Adrenal gland (tissue), 12 donors: Measurements from ENCODE around the gene HDDC3. TPM values are rescaled to one million over a fixed set of nuclear protein-coding genes. Genes with fewer than 3 reads are reported as not detected.

ENCODE experiments used
- DNase-seq, 7 donors: peaks; one replicate each; pipeline ENCODE4 v3.0.0-alpha.2; 2019 to 2020
- H3K27ac ChIP-seq, 5 donors: fragments of 200-600 bp; sonication (generic) in 4 of 5; 1 replicate in 3 of 5; 2 replicates in 2 of 5; pipeline versions ENCODE4 v1.5.1 to v1.8.0; 2016 to 2020; ENCODE audit warnings: mild to moderate bottlenecking in 1 of 5
- H3K27me3 ChIP-seq: fragments of 200-600 bp; 2 replicates; pipeline ENCODE4 v1.8.0; 2021
- H3K36me3 ChIP-seq, 2 donors: fragments of 200-600 bp; replicated peaks in 1 of 2; 1 replicate in 1 of 2; 2 replicates in 1 of 2; pipeline versions ENCODE4 v1.5.1 to v1.8.0; 2018 to 2022
- H3K4me1 ChIP-seq, 2 donors: fragments of 200-600 bp; replicated peaks in 1 of 2; 1 replicate in 1 of 2; 2 replicates in 1 of 2; pipeline versions ENCODE4 v1.5.1 to v1.8.0; 2018 to 2021
- H3K4me3 ChIP-seq, 4 donors: fragments of 200-600 bp; sonication (generic) in 3 of 4; one replicate each; pipeline ENCODE4 v1.5.1; 2016 to 2018
- H3K9me3 ChIP-seq, 3 donors: fragments of 200-600 bp; sonication (generic) in 1 of 3; replicated peaks in 1 of 3; 1 replicate in 2 of 3; 2 replicates in 1 of 3; pipeline versions ENCODE4 v1.5.1 to v1.8.0; 2016 to 2021
- POLR2A ChIP-seq, 2 donors: fragments of 450-650 bp; IDR thresholded peaks; one replicate each; pipeline ENCODE4 v1.6.1; 2017; ENCODE audit warnings: antibody characterized with exemption in 2 of 2, mild to moderate bottlenecking in 2 of 2, moderate library complexity in 1 of 2
- WGBS, 4 donors: extraction: QIAGEN DNeasy Blood & Tissue Kit in 2 of 4; methylation state at CpG; one replicate each; pipeline versions ENCODE4 v1.1.5 to v1.1.7; 2013 to 2017; 5-methylcytosine and 5-hydroxymethylcytosine counted together
- intact Hi-C, 2 donors: fragments of 100-400 bp; cut with DNase I; formaldehyde crosslinking; loops; one replicate each; pipeline versions ENCODE4 v1.14.1 to v1.15.0; 2022 to 2023
- polyA plus RNA-seq, 3 donors: library from polyadenylated mRNA; stranded (reverse); fragments of 200-250 nt in 2 of 3; fragments of 350-450 nt in 1 of 3; fragmentation: Illumina TruSeq in 1 of 3; extraction: RNeasy Lipid Tissue Mini Kit (QIAGEN cat#74804) in 1 of 3; gene quantifications; one replicate each; pipeline ENCODE4 v1.2.3, GENCODE V29; 2013 to 2014
- total RNA-seq, 9 donors: library from RNA; depleted of rRNA in 4 of 9; stranded (reverse); fragments of >200 nt in 4 of 9; fragments of 120-200 nt in 1 of 9; fragmentation: NEBNext Ultra II Directional in 1 of 9; extraction: Animal tissue kit (Norgen Biotek cat#: 25700) in 1 of 9; gene quantifications; one replicate each; pipeline versions ENCODE4 v1.1.0 to v1.2.4, GENCODE V29; 2013 to 2023
- TF ChIP-seq, protein P1 (sequence below), 6 experiments: fragments of 450-650 bp in 4 of 6; fragments of 200-600 bp in 2 of 6; sonication (generic) in 1 of 6; IDR thresholded peaks; 1 replicate in 5 of 6; 2 replicates in 1 of 6; pipeline versions ENCODE4 v1.5.1 to v1.8.0; 2016 to 2021; ENCODE audit warnings: antibody characterized with exemption in 6 of 6, mild to moderate bottlenecking in 2 of 6, moderate library complexity in 1 of 6
- donor health status: healthy with polysubstance abuse.
- donor health status: Bipolar disorder and iron deficiency.
- donor health status: DM: yes; HTN: yes; CAD: no.
- donor health status: DM: no; HTN: no; CAD: no.
- donor health status: DM: no; HTN: no; CAD: no.
- donor health status: DM: yes; HTN: yes; CAD: no.

HDDC3 gene
- total and polyA plus RNA-seq, 12 donors, result 14.6 to 40.2 (median 27.7) TPM

- H3K36me3 ChIP-seq, result peaks cover 0 to 95% of the 10 kb centered on the region in 2 donors
- intact Hi-C loops, result no loop called here
- H3K27ac ChIP-seq, result peak overlapping the region; percentile 54 to 90 (median 80)
- TF ChIP-seq, protein P1, sequence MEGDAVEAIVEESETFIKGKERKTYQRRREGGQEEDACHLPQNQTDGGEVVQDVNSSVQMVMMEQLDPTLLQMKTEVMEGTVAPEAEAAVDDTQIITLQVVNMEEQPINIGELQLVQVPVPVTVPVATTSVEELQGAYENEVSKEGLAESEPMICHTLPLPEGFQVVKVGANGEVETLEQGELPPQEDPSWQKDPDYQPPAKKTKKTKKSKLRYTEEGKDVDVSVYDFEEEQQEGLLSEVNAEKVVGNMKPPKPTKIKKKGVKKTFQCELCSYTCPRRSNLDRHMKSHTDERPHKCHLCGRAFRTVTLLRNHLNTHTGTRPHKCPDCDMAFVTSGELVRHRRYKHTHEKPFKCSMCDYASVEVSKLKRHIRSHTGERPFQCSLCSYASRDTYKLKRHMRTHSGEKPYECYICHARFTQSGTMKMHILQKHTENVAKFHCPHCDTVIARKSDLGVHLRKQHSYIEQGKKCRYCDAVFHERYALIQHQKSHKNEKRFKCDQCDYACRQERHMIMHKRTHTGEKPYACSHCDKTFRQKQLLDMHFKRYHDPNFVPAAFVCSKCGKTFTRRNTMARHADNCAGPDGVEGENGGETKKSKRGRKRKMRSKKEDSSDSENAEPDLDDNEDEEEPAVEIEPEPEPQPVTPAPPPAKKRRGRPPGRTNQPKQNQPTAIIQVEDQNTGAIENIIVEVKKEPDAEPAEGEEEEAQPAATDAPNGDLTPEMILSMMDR (IDR thresholded peaks at IDR 0.05), result no peak
- TF ChIP-seq POLR2A (IDR thresholded peaks at IDR 0.05), result no peak
- H3K4me3 ChIP-seq, result no peak overlapping the region
- no peak for DNase-seq
- H3K9me3 ChIP-seq, result no peaks in the 10 kb centered on the region
- WGBS, 4 donors, result 48 to 64% (median 59%) methylated on average over 7 of the region's 7 CpGs
- no peaks in the 10 kb centered on the region for H3K27me3 ChIP-seq
- peaks cover 16 to 20% of the 10 kb centered on the region in 2 donors for H3K4me1 ChIP-seq
Observed at GRCh38 chr15:90915216-90915807, 17.0 kb downstream of the HDDC3 start.

DNA sequence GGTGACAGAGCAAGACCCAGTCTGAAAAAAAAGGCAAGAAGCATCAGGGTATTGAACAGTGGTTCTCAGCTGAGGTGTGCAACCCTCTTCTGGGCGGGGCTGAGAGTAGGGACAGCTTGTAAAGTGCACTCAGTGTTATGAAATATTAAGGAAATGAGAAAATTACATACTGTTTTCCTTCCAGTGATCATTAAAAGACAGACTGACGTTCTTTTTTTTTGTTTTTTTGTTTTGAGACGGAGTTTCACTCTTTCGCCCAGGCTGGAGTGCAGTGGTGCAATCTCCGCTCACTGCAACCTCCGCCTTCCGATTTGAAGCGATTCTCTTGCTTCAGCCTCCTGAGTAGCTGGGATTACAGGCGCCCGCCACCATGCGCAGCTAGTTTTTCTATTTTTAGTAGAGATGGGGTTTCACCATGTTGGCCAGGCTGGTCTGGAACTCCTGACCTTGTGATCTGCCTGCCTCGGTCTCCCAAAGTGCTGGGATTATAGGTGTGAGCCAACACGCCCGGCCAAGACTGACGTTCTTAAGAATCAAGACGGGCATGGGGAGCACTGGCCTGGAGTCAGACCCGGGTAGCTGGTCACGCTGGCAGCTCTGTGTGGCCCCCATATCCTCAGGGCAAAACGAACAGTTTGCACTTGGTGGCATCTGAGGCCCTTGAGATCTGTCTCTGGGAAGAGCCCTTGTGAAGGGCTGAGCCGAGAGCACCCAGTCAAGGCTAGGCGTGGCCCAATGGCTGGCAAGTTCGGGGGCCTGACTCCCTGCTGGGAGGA lies 17.9 kb downstream of the HDDC3 start:
- Histone ChIP-seq H3K4me1 (peaks cover 16 to 20% of the 10 kb centered on the region in 2 donors), H3K36me3 (peaks cover 0 to 95% of the 10 kb centered on the region in 2 donors), H3K4me3 (no peak overlapping the region), H3K27ac (peak overlapping the region in 4 of 5 donors; percentile 22 to 90 (median 83)), H3K27me3 (no peaks in the 10 kb centered on the region), H3K9me3 (no peaks in the 10 kb centered on the region)
- intact Hi-C loops, result no loop called here
- no peak for DNase-seq
- WGBS, 4 donors, result 82 to 92% (median 86%) methylated on average over 20 to 22 of the region's 22 CpGs
- TF ChIP-seq, protein P1 (IDR thresholded peaks at IDR 0.05), result no peak
- TF ChIP-seq POLR2A (IDR thresholded peaks at IDR 0.05), result no peak

DNA sequence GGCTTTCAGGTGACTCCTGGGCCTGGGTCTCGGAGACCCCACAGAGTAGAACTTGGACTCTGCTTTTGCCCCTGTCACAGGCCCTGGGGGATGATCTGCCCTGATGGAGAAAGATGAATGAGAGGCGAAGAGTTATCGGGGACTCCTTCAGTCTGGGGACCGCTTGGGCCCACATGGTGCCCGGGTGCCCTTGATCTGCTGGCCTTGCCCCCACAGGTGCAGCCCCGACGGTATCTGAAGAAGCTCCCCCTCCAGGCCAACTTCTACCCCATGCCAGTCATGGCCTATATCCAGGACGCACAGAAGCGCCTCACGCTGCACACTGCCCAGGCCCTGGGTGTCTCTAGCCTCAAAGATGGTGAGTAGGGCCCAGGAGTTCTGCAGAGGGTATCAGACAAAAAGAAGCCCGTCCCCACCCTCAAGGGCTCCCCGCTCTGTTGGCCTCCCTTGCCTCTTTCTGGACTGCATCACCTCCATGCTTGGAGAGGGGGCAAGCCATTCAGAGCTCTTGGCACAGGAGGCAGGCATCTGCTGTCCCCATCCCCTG lies 18.9 kb downstream of the HDDC3 start:
- peaks cover 0 to 95% of the 10 kb centered on the region in 2 donors for H3K36me3 ChIP-seq
- DNase-seq, result no peak
- no peak for TF ChIP-seq POLR2A (IDR thresholded peaks at IDR 0.05)
- TF ChIP-seq, protein P1 (IDR thresholded peaks at IDR 0.05), result no peak
- no peaks in the 10 kb centered on the region for H3K9me3 ChIP-seq
- H3K27me3 ChIP-seq, result no peaks in the 10 kb centered on the region
- no peak overlapping the region for H3K27ac ChIP-seq
- intact Hi-C loops, result no loop called here
- no peak overlapping the region for H3K4me3 ChIP-seq
- 87 to 90% (median 90%) methylated on average over 7 to 12 of the region's 12 CpGs for WGBS, 4 donors
- H3K4me1 ChIP-seq, result peaks cover 16 to 20% of the 10 kb centered on the region in 2 donors

- no peak for DNase-seq
- WGBS, 4 donors, result 93 to 97% (median 96%) methylated on average over 7 of the region's 7 CpGs
- Histone ChIP-seq H3K27me3 (no peaks in the 10 kb centered on the region), H3K9me3 (no peaks in the 10 kb centered on the region), H3K27ac (no peak overlapping the region), H3K4me3 (no peak overlapping the region), H3K4me1 (peaks cover 16 to 20% of the 10 kb centered on the region in 2 donors), H3K36me3 (peaks cover 0 to 95% of the 10 kb centered on the region in 2 donors)
- intact Hi-C loops, result no loop called here
- TF ChIP-seq, protein P1 (IDR thresholded peaks at IDR 0.05), result no peak
- TF ChIP-seq POLR2A (IDR thresholded peaks at IDR 0.05), result no peak
Observed at GRCh38 chr15:90912770-90913075, 19.6 kb downstream of the HDDC3 start.
